GM23338 (cell line): ENCODE data around the gene TACC3. TPM values are rescaled to one million over a fixed set of nuclear protein-coding genes. Genes with fewer than 3 reads are reported as not detected.

Experiments
- ATAC-seq: fragments of 200-7000 bp; cut with Tn5 transposase; 3 replicates; pipeline ENCODE4 v1.9.1; 2020
- DNase-seq: peaks from one replicate; pipeline ENCODE4 v3.0.0-alpha.2; 2015; ENCODE audit warnings: low spot score
- H2AFZ ChIP-seq: fragments of 200-600 bp; sonication (generic); 2 replicates; pipeline ENCODE4 v1.8.0; 2016; ENCODE audit warnings: antibody characterized with exemption, mild to moderate bottlenecking, moderate library complexity
- H3F3A ChIP-seq: fragments of 200-600 bp; sonication (generic); replicated peaks from 2 replicates; pipeline ENCODE4 v1.8.0; 2017; ENCODE audit warnings: antibody characterized with exemption, mixed run types, low read depth
- H3K27ac ChIP-seq: fragments of 200-600 bp; sonication (generic); 2 replicates; pipeline ENCODE4 v1.6.1; 2016; ENCODE audit warnings: low read depth
- H3K27me3 ChIP-seq: fragments of 200-600 bp; sonication (generic); 2 replicates; pipeline ENCODE4 v1.8.0; 2016; ENCODE audit warnings: mild to moderate bottlenecking, mixed run types, moderate library complexity; ENCODE audit not compliant: insufficient read depth
- H3K36me3 ChIP-seq: fragments of 200-600 bp; sonication (generic); 2 replicates; pipeline ENCODE4 v1.8.0; 2016; ENCODE audit warnings: mild to moderate bottlenecking; ENCODE audit not compliant: insufficient read depth
- H3K4me1 ChIP-seq: fragments of 200-600 bp; sonication (generic); 2 replicates; pipeline ENCODE4 v1.8.0; 2016; ENCODE audit warnings: mild to moderate bottlenecking, moderate library complexity; ENCODE audit not compliant: insufficient read depth
- H3K4me2 ChIP-seq: fragments of 200-600 bp; sonication (generic); 2 replicates; pipeline ENCODE4 v1.7.1; 2017; ENCODE audit warnings: mixed run types
- H3K4me3 ChIP-seq: fragments of 200-600 bp; sonication (generic); 2 replicates; pipeline ENCODE4 v1.6.1; 2016; ENCODE audit warnings: mixed run types
- H3K79me2 ChIP-seq: fragments of 200-600 bp; sonication (generic); replicated peaks from 2 replicates; pipeline ENCODE4 v1.8.0; 2017; ENCODE audit warnings: mild to moderate bottlenecking; ENCODE audit not compliant: insufficient read depth
- H3K9me2 ChIP-seq: fragments of 200-600 bp; sonication (generic); 2 replicates; pipeline ENCODE4 v1.8.0; 2017; ENCODE audit not compliant: insufficient read depth
- H4K20me1 ChIP-seq: fragments of 200-600 bp; sonication (generic); replicated peaks from 2 replicates; pipeline ENCODE4 v1.8.0; 2017; ENCODE audit warnings: mild to moderate bottlenecking; ENCODE audit not compliant: insufficient read depth
- H3K27ac Mint-ChIP-seq: 2 replicates; pipeline ENCODE4 v1.8.0; 2020; ENCODE audit warnings: inconsistent platforms, mild to moderate bottlenecking, moderate library complexity, mixed read lengths
- H3K27me3 Mint-ChIP-seq: 3 replicates; pipeline ENCODE4 v1.8.0; 2022; ENCODE audit warnings: low read depth, mild to moderate bottlenecking, moderate library complexity, mixed read lengths, inconsistent platforms; ENCODE audit not compliant: insufficient read depth, poor library complexity
- H3K36me3 Mint-ChIP-seq: 3 replicates; pipeline ENCODE4 v1.8.0; 2021; ENCODE audit warnings: low read depth, mild to moderate bottlenecking, inconsistent platforms, moderate library complexity, mixed read lengths
- H3K4me1 Mint-ChIP-seq: 3 replicates; pipeline ENCODE4 v1.8.0; 2020; ENCODE audit warnings: mild to moderate bottlenecking, inconsistent platforms, mixed read lengths
- H3K4me3 Mint-ChIP-seq: 3 replicates; pipeline ENCODE4 v1.8.0; 2021; ENCODE audit warnings: moderate library complexity, mild to moderate bottlenecking, inconsistent platforms, mixed read lengths
- H3K9me3 Mint-ChIP-seq: 3 replicates; pipeline ENCODE4 v1.8.0; 2020; ENCODE audit warnings: moderate library complexity, mild to moderate bottlenecking, inconsistent platforms, mixed read lengths
- CREB1 ChIP-seq: fragments of 250-450 bp; sonication (Bioruptor Pico); IDR thresholded peaks from 2 replicates; pipeline ENCODE4 v1.5.0; 2020; ENCODE audit warnings: low read depth, mild to moderate bottlenecking, moderate library complexity
- EZH2 ChIP-seq: fragments of 200-600 bp; sonication (generic); IDR thresholded peaks from one replicate; pipeline ENCODE4 v1.8.0; 2017; ENCODE audit warnings: antibody characterized with exemption, mild to moderate bottlenecking, low read depth; ENCODE audit not compliant: unreplicated experiment
- NANOG ChIP-seq: IDR thresholded peaks from 2 replicates; pipeline ENCODE4 v1.6.1; 2016; ENCODE audit warnings: antibody characterized with exemption, borderline replicate concordance
- STAT1 ChIP-seq: IDR thresholded peaks from one replicate; pipeline ENCODE4 v1.6.1; 2016; ENCODE audit warnings: antibody characterized with exemption; ENCODE audit not compliant: unreplicated experiment
- ZNF331 ChIP-seq: fragments of 250-450 bp; sonication (Bioruptor Pico); IDR thresholded peaks from 2 replicates; pipeline ENCODE4 v1.5.0; 2020; ENCODE audit warnings: low read depth, mild to moderate bottlenecking, moderate library complexity
- polyA plus RNA-seq: library from polyadenylated mRNA; unstranded; fragments of >200 nt; fragmentation: Nextera tagmentation; extraction: Ambion mirVana; gene quantifications from 2 replicates; pipeline ENCODE4 v1.2.1, GENCODE V29; 2016
- total RNA-seq: library from RNA; depleted of rRNA; stranded (reverse); fragments of >200 nt; shearing (Covaris generic); gene quantifications from 2 replicates; pipeline ENCODE4 v1.2.3, GENCODE V29; 2014
- TF ChIP-seq, protein P1 (sequence below), 2 experiments: fragments of 200-600 bp in 1 of 2; sonication (generic) in 1 of 2; conservative IDR thresholded peaks; 2 replicates each; pipeline versions ENCODE4 v1.5.1 to v1.6.1; 2016 to 2017; ENCODE audit warnings: antibody characterized with exemption in 2 of 2, low read depth in 2 of 2, mild to moderate bottlenecking in 2 of 2, moderate library complexity in 1 of 2
- TF ChIP-seq, protein P2 (sequence below): fragments of 250-450 bp; sonication (Bioruptor Pico); IDR thresholded peaks from 2 replicates; pipeline ENCODE4 v1.5.0; 2020; ENCODE audit warnings: mild to moderate bottlenecking, moderate library complexity
- TF ChIP-seq, protein P3 (sequence below): IDR thresholded peaks from one replicate; pipeline ENCODE4 v1.6.1; 2018; ENCODE audit warnings: antibody characterized with exemption; ENCODE audit not compliant: unreplicated experiment

Gene TACC3
- total and polyA plus RNA-seq, 2 experiments from 2014 or later = 120 TPM

DNA sequence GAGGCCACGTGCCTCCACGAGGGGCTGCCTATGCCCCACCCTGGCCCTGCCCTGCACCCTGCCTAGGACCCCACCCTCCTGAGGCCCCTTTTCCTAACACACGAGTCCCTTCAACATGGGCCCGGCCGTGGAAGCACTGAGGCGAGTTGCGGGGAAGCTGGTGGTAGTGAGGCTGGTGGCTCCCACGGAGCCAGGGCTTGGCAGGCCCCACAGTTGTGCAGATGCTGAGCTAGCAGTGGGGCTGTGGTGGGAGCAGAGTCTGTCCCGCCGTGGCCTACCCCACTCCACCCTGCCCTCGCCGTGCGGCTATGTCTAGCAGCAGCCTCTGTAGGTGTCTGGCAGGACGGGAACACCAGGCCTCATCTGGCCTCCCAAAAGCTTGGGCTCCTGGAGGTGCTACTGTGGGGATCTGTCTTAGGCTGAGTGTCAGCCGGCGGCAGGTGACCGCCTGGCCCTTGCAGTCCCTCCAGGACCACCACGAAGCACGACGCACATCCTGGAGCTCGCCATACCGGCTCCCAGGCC is 18.8 kb downstream of the TACC3 start:
- Histone ChIP-seq H3K36me3 (peaks cover 55% of the 10 kb centered on the region), H3K27ac (no peak overlapping the region), H3K79me2 (no peaks in the 10 kb centered on the region), H3K4me2 (no peak overlapping the region), H3K4me1 (no peaks in the 10 kb centered on the region), H4K20me1 (no peaks in the 10 kb centered on the region; the same call in 1 of the 2 replicates), H3K9me2 (no peaks in the 10 kb centered on the region), H3K4me3 (no peak overlapping the region), H3K27me3 (no peaks in the 10 kb centered on the region), H2AFZ (no peak overlapping the region), H3F3A (peaks cover 5% of the 10 kb centered on the region; the same call in 1 of the 2 replicates)
- Mint-ChIP-seq H3K4me1 (no peaks in the 10 kb centered on the region; the same call in 2 of the 3 replicates), H3K27me3 (peaks cover 37% of the 10 kb centered on the region), H3K36me3 (peaks cover 94% of the 10 kb centered on the region), H3K9me3 (peaks cover 31% of the 10 kb centered on the region), H3K27ac (no peak overlapping the region), H3K4me3 (no peak overlapping the region)
- no peak for DNase-seq
- TF ChIP-seq ZNF331 (CRISPR knock-in tag) = no peak
- TF ChIP-seq EZH2 = no peak
- no peak for TF ChIP-seq STAT1
- TF ChIP-seq NANOG = no peak
- TF ChIP-seq, protein P1, sequence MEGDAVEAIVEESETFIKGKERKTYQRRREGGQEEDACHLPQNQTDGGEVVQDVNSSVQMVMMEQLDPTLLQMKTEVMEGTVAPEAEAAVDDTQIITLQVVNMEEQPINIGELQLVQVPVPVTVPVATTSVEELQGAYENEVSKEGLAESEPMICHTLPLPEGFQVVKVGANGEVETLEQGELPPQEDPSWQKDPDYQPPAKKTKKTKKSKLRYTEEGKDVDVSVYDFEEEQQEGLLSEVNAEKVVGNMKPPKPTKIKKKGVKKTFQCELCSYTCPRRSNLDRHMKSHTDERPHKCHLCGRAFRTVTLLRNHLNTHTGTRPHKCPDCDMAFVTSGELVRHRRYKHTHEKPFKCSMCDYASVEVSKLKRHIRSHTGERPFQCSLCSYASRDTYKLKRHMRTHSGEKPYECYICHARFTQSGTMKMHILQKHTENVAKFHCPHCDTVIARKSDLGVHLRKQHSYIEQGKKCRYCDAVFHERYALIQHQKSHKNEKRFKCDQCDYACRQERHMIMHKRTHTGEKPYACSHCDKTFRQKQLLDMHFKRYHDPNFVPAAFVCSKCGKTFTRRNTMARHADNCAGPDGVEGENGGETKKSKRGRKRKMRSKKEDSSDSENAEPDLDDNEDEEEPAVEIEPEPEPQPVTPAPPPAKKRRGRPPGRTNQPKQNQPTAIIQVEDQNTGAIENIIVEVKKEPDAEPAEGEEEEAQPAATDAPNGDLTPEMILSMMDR (conservative IDR thresholded peaks at IDR 0.05; ENCODE audit: low read depth in 2 of 2) = no peak
- TF ChIP-seq, protein P2, sequence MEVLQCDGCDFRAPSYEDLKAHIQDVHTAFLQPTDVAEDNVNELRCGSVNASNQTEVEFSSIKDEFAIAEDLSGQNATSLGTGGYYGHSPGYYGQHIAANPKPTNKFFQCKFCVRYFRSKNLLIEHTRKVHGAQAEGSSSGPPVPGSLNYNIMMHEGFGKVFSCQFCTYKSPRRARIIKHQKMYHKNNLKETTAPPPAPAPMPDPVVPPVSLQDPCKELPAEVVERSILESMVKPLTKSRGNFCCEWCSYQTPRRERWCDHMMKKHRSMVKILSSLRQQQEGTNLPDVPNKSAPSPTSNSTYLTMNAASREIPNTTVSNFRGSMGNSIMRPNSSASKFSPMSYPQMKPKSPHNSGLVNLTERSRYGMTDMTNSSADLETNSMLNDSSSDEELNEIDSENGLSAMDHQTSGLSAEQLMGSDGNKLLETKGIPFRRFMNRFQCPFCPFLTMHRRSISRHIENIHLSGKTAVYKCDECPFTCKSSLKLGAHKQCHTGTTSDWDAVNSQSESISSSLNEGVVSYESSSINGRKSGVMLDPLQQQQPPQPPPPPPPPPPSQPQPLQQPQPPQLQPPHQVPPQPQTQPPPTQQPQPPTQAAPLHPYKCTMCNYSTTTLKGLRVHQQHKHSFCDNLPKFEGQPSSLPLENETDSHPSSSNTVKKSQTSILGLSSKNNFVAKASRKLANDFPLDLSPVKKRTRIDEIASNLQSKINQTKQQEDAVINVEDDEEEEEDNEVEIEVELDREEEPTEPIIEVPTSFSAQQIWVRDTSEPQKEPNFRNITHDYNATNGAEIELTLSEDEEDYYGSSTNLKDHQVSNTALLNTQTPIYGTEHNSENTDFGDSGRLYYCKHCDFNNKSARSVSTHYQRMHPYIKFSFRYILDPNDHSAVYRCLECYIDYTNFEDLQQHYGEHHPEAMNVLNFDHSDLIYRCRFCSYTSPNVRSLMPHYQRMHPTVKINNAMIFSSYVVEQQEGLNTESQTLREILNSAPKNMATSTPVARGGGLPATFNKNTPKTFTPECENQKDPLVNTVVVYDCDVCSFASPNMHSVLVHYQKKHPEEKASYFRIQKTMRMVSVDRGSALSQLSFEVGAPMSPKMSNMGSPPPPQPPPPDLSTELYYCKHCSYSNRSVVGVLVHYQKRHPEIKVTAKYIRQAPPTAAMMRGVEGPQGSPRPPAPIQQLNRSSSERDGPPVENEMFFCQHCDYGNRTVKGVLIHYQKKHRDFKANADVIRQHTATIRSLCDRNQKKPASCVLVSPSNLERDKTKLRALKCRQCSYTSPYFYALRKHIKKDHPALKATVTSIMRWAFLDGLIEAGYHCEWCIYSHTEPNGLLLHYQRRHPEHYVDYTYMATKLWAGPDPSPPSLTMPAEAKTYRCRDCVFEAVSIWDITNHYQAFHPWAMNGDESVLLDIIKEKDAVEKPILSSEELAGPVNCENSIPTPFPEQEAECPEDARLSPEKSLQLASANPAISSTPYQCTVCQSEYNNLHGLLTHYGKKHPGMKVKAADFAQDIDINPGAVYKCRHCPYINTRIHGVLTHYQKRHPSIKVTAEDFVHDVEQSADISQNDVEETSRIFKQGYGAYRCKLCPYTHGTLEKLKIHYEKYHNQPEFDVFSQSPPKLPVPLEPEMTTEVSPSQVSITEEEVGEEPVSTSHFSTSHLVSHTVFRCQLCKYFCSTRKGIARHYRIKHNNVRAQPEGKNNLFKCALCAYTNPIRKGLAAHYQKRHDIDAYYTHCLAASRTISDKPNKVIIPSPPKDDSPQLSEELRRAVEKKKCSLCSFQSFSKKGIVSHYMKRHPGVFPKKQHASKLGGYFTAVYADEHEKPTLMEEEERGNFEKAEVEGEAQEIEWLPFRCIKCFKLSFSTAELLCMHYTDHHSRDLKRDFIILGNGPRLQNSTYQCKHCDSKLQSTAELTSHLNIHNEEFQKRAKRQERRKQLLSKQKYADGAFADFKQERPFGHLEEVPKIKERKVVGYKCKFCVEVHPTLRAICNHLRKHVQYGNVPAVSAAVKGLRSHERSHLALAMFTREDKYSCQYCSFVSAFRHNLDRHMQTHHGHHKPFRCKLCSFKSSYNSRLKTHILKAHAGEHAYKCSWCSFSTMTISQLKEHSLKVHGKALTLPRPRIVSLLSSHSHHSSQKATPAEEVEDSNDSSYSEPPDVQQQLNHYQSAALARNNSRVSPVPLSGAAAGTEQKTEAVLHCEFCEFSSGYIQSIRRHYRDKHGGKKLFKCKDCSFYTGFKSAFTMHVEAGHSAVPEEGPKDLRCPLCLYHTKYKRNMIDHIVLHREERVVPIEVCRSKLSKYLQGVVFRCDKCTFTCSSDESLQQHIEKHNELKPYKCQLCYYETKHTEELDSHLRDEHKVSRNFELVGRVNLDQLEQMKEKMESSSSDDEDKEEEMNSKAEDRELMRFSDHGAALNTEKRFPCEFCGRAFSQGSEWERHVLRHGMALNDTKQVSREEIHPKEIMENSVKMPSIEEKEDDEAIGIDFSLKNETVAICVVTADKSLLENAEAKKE (CRISPR knock-in tag) = no peak
- TF ChIP-seq, protein P3, sequence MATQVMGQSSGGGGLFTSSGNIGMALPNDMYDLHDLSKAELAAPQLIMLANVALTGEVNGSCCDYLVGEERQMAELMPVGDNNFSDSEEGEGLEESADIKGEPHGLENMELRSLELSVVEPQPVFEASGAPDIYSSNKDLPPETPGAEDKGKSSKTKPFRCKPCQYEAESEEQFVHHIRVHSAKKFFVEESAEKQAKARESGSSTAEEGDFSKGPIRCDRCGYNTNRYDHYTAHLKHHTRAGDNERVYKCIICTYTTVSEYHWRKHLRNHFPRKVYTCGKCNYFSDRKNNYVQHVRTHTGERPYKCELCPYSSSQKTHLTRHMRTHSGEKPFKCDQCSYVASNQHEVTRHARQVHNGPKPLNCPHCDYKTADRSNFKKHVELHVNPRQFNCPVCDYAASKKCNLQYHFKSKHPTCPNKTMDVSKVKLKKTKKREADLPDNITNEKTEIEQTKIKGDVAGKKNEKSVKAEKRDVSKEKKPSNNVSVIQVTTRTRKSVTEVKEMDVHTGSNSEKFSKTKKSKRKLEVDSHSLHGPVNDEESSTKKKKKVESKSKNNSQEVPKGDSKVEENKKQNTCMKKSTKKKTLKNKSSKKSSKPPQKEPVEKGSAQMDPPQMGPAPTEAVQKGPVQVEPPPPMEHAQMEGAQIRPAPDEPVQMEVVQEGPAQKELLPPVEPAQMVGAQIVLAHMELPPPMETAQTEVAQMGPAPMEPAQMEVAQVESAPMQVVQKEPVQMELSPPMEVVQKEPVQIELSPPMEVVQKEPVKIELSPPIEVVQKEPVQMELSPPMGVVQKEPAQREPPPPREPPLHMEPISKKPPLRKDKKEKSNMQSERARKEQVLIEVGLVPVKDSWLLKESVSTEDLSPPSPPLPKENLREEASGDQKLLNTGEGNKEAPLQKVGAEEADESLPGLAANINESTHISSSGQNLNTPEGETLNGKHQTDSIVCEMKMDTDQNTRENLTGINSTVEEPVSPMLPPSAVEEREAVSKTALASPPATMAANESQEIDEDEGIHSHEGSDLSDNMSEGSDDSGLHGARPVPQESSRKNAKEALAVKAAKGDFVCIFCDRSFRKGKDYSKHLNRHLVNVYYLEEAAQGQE = no peak
- TF ChIP-seq CREB1 (CRISPR knock-in tag) = no peak
- no peak for ATAC-seq
